ENCODE results near the gene TMEM53. TPM values are rescaled to one million over a fixed set of nuclear protein-coding genes. Genes with fewer than 3 reads are reported as not detected.

Gene TMEM53
- total RNA-seq, 1 experiment from 2014 or later: 6.2 TPM

DNA sequence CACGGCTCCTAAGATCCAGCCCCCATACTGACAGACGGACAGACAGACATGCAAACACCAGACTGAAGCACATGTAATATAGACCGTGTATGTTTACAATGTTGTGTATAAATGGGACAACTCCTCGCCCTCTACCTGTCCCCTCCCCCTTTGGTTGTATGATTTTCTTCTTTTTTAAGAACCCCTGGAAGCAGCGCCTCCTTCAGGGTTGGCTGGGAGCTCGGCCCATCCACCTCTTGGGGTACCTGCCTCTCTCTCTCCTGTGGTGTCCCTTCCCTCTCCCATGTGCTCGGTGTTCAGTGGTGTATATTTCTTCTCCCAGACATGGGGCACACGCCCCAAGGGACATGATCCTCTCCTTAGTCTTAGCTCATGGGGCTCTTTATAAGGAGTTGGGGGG, 23.2 kb downstream of the TMEM53 start:
- H2BK15ac ChIP-seq (ENCODE audit: low read depth, low read length): no peak overlapping the region
- H3K27me3 Mint-ChIP-seq (ENCODE audit: low read depth): no peaks in the 10 kb centered on the region
- no peak overlapping the region for H3K27ac ChIP-seq (ENCODE audit: insufficient read length, low read depth, low read length)
- no peaks in the 10 kb centered on the region for H3K23me2 ChIP-seq (ENCODE audit: insufficient read length, low read depth, low read length, poor library complexity, severe bottlenecking)
- H3K9me3 Mint-ChIP-seq: no peaks in the 10 kb centered on the region
- no peak overlapping the region for H3K4ac ChIP-seq (ENCODE audit: low read depth, low read length)
- H3K9me3 ChIP-seq (ENCODE audit: control insufficient read depth, low read depth, low read length): no peaks in the 10 kb centered on the region
- H2AK5ac ChIP-seq (ENCODE audit: insufficient read length, low read length): no peak overlapping the region
- no peaks in the 10 kb centered on the region for H3K4me1 ChIP-seq (ENCODE audit: insufficient read depth, low read length)
- H3K79me1 ChIP-seq (ENCODE audit: insufficient read depth, low read depth, low read length, poor library complexity, severe bottlenecking): no peaks in the 10 kb centered on the region
- H4K20me1 ChIP-seq (ENCODE audit: control insufficient read depth, insufficient read depth, insufficient read length): no peaks in the 10 kb centered on the region
- no CpG with 5 or more reads among the region's 8 CpGs for WGBS (ENCODE audit: extremely low coverage, insufficient read length, low lambda C conversion rate)
- no peak overlapping the region for H2BK20ac ChIP-seq (ENCODE audit: low read depth, low read length, poor library complexity, severe bottlenecking)
- no peak overlapping the region for H3K14ac ChIP-seq (ENCODE audit: insufficient read depth, low read length)
- no peak overlapping the region for H2BK12ac ChIP-seq (ENCODE audit: insufficient read length, low read depth, low read length)
- H4K91ac ChIP-seq (ENCODE audit: insufficient read length, low read depth, low read length): no peak overlapping the region
- H3K27me3 ChIP-seq (ENCODE audit: insufficient read depth, low read length): no peaks in the 10 kb centered on the region
- no peak overlapping the region for H3T11ph ChIP-seq (ENCODE audit: low read length)
- H4K5ac ChIP-seq (ENCODE audit: insufficient read length, low read depth, low read length): no peak overlapping the region
- H3K4me3 Mint-ChIP-seq: no peak overlapping the region
- peaks cover 13 to 55% (median 48%) of the 10 kb centered on the region in 3 experiments; a peak in 6 of 7 replicates for H3K36me3 Mint-ChIP-seq (ENCODE audit: insufficient read depth in 1 of 3, low read depth in 3 of 3)
- H3K56ac ChIP-seq (ENCODE audit: insufficient read length, low read depth, low read length): no peak overlapping the region
- no peak overlapping the region for H2BK5ac ChIP-seq (ENCODE audit: insufficient read length, low read length)
- no peak overlapping the region; a peak in 1 of 7 replicates for H3K27ac Mint-ChIP-seq
- H3K79me2 ChIP-seq (ENCODE audit: insufficient read depth, low read length): no peaks in the 10 kb centered on the region
- no peak overlapping the region for H2BK120ac ChIP-seq (ENCODE audit: low read depth, low read length, poor library complexity, severe bottlenecking)
- TF ChIP-seq, protein P1, sequence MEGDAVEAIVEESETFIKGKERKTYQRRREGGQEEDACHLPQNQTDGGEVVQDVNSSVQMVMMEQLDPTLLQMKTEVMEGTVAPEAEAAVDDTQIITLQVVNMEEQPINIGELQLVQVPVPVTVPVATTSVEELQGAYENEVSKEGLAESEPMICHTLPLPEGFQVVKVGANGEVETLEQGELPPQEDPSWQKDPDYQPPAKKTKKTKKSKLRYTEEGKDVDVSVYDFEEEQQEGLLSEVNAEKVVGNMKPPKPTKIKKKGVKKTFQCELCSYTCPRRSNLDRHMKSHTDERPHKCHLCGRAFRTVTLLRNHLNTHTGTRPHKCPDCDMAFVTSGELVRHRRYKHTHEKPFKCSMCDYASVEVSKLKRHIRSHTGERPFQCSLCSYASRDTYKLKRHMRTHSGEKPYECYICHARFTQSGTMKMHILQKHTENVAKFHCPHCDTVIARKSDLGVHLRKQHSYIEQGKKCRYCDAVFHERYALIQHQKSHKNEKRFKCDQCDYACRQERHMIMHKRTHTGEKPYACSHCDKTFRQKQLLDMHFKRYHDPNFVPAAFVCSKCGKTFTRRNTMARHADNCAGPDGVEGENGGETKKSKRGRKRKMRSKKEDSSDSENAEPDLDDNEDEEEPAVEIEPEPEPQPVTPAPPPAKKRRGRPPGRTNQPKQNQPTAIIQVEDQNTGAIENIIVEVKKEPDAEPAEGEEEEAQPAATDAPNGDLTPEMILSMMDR (conservative IDR thresholded peaks at IDR 0.05): no peak
- peaks cover 21 to 43% of the 10 kb centered on the region in 2 experiments for H3K4me1 Mint-ChIP-seq
- no peak overlapping the region for H2AFZ ChIP-seq (ENCODE audit: low read length)
- no peak overlapping the region for H3K18ac ChIP-seq (ENCODE audit: insufficient read length, low read depth, low read length)
- no peak overlapping the region for H3K4me2 ChIP-seq (ENCODE audit: insufficient read depth, insufficient read length, low read length)
- DNase-seq: no peak
- no peak overlapping the region for H3K9ac ChIP-seq (ENCODE audit: extremely low read depth, insufficient read length, low read length)
- H3K23ac ChIP-seq (ENCODE audit: insufficient read length, low read depth, low read length): no peak overlapping the region
- H4K8ac ChIP-seq (replicated peaks; ENCODE audit: insufficient read length, low read depth, low read length): no peak overlapping the region
